Measurements from ENCODE around the gene COX19. TPM values are rescaled to one million over a fixed set of nuclear protein-coding genes. Genes with fewer than 3 reads are reported as not detected.

Gene COX19
- total and polyA plus RNA-seq, 2 experiments from 2014 or later, result 18.1 to 18.3 TPM

DNA sequence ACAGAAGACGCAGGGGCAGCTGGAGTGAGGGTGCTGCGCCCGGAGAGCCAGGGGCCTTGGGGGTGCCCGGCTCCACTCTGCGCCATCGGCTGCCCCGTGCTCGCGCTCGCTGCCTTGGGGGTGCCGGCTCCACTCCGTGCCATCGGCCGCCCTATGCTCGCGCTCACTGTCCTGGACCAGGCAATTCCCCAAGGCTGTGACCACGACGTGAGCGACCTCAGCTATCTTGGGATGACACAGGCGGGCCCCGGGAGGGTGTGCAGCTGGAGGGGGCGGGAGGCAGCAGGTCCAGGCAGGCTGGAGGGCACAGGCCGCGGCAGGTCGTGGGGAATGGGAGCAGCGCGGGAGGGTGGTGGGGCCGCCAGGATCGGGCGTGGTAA lies 37.4 kb upstream of the COX19 start:
- no peak for TF ChIP-seq CTCF (IDR thresholded peaks at IDR 0.05; ENCODE audit: low read depth, low read length)
- no peak overlapping the region for H3K27ac ChIP-seq
- no peaks in the 10 kb centered on the region for H3K27me3 ChIP-seq
- H3K9me3 ChIP-seq (ENCODE audit: low read depth), result no peaks in the 10 kb centered on the region
- no peak overlapping the region for H3K4me3 ChIP-seq
- no peak for DNase-seq (ENCODE audit: low read depth in 1 of 2, low spot score in 1 of 2)
- H3K36me3 ChIP-seq, result no peaks in the 10 kb centered on the region
- H3K4me1 ChIP-seq (ENCODE audit: low read depth), result no peaks in the 10 kb centered on the region

GRCh38 chr7:1012004-1012715 lies 36.8 kb upstream of the COX19 start:
- H3K36me3 ChIP-seq, result no peaks in the 10 kb centered on the region

DNA sequence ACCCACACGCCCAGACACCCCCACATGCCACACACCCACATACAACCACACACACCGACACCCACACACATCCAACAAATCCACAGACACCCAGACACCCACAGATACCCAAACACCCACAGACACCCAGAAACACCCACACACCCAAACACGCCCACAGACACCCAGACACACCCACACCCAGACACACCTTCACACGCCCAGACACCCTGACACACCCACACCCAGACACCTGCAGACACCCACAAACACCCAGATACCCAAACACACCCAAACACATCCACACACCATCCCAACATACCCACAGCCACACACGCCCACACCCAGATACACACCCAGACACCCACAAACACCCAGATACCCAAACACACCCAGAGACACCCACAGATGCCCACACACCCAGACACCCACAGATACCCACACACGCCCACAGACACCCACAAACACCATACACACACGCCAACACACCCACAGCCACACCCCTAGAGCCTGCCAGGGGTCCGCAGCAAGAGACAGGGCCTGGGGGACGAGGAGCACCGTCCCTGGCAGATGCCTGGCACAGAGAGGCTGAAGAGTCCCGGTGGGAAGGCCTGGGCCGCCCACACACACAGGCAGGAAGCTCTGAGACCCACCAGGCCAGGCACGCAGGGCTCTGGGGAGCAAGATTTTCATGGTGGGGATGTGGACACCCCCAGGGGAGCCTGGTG lies 36.1 kb upstream of the COX19 start:
- Histone ChIP-seq H3K27ac (no peak overlapping the region), H3K36me3 (no peaks in the 10 kb centered on the region), H3K4me3 (no peak overlapping the region), H3K4me1 (ENCODE audit: low read depth) (no peaks in the 10 kb centered on the region), H3K27me3 (no peaks in the 10 kb centered on the region), H3K9me3 (ENCODE audit: low read depth) (no peaks in the 10 kb centered on the region)
- no peak for TF ChIP-seq CTCF (IDR thresholded peaks at IDR 0.05; ENCODE audit: low read depth, low read length)
- no peak for DNase-seq (ENCODE audit: low read depth in 1 of 2, low spot score in 1 of 2)

More at GRCh38 chr7:1012004-1012715, 36.8 kb upstream of the COX19 start:
- Histone ChIP-seq H3K4me1 (ENCODE audit: low read depth) (no peaks in the 10 kb centered on the region), H3K9me3 (ENCODE audit: low read depth) (no peaks in the 10 kb centered on the region), H3K4me3 (no peak overlapping the region), H3K27me3 (no peaks in the 10 kb centered on the region), H3K27ac (no peak overlapping the region)
- TF ChIP-seq CTCF (IDR thresholded peaks at IDR 0.05; ENCODE audit: low read depth, low read length), result no peak
- DNase-seq (ENCODE audit: low read depth in 1 of 2, low spot score in 1 of 2), result no peak

DNA sequence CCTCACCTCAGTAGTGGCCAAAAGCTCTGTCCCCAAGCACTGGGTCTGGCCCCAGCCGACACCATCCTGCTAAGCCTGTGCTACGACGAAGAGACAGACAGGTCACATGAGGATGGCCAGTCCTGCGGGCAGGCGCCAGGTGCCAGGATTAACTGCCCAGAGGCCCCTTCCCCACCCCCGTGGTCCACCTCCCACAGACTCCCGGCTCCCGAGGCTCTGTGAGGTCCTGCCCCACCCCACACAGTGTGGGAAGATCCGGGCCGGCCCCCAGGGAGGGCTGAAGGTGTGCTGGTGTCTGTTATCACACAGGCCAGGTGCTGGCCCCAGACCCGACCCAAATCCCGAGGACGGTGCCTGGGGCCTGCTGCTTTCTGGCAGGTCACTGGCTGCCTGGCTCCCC lies 34.9 kb upstream of the COX19 start:
- no peaks in the 10 kb centered on the region for H3K4me1 ChIP-seq (ENCODE audit: low read depth)
- H3K36me3 ChIP-seq, result no peaks in the 10 kb centered on the region
- no peak for DNase-seq (ENCODE audit: low read depth in 1 of 2, low spot score in 1 of 2)
- H3K9me3 ChIP-seq (ENCODE audit: low read depth), result no peaks in the 10 kb centered on the region
- no peaks in the 10 kb centered on the region for H3K27me3 ChIP-seq
- TF ChIP-seq CTCF (IDR thresholded peaks at IDR 0.05; ENCODE audit: low read depth, low read length), result no peak
- no peak overlapping the region for H3K27ac ChIP-seq
- no peak overlapping the region for H3K4me3 ChIP-seq

DNA sequence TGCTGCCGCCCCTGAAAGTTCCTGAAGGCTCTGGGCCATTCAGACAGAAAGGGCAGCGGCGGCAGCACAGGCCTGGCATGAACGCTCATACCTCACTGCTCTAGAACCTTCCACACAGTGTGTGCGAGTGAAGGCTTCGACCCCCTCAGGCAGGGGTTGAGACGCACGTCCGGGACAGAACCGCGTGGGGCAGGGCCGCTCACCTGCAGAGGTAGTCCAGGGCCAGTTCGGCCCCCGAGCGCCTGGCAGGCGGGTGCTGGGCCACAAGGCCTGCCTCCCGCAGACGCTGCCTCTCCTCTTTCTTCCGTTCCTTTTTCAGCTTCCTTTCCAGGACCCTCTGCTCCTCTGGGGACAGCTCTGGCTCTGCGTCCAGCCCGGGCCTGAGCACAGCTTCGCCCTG lies 34.4 kb upstream of the COX19 start:
- Histone ChIP-seq H3K27me3 (no peaks in the 10 kb centered on the region), H3K27ac (no peak overlapping the region), H3K4me1 (ENCODE audit: low read depth) (no peaks in the 10 kb centered on the region), H3K36me3 (no peaks in the 10 kb centered on the region), H3K9me3 (ENCODE audit: low read depth) (no peaks in the 10 kb centered on the region), H3K4me3 (no peak overlapping the region)
- no peak for DNase-seq (ENCODE audit: low read depth in 1 of 2, low spot score in 1 of 2)
- TF ChIP-seq CTCF (IDR thresholded peaks at IDR 0.05; ENCODE audit: low read depth, low read length), result no peak

Data from cardiac muscle cell (in vitro differentiated cells and primary cell).